H9 (cell line): ENCODE data around the gene PRH1. TPM values are rescaled to one million over a fixed set of nuclear protein-coding genes. Genes with fewer than 3 reads are reported as not detected.

Source experiments
- DNase-seq: peaks from one replicate; pipeline ENCODE4 v3.0.0-alpha.2; 2017
- H2AFZ ChIP-seq: one replicate; pipeline ENCODE4 v1.6.1; 2013; ENCODE audit warnings: mild to moderate bottlenecking, low read length, control low read depth, moderate library complexity
- H2AK5ac ChIP-seq: 2 replicates; pipeline ENCODE4 v1.6.1; 2013; ENCODE audit warnings: low read length, control low read depth, mixed read lengths; ENCODE audit not compliant: insufficient read length
- H2BK120ac ChIP-seq: one replicate; pipeline ENCODE4 v1.6.1; 2013; ENCODE audit warnings: low read depth, mild to moderate bottlenecking, low read length, control low read depth, inconsistent platforms; ENCODE audit not compliant: poor library complexity, severe bottlenecking
- H2BK12ac ChIP-seq: 2 replicates; pipeline ENCODE4 v1.6.1; 2013; ENCODE audit warnings: low read length, control low read depth, mixed read lengths, low read depth; ENCODE audit not compliant: insufficient read length
- H2BK15ac ChIP-seq: 2 replicates; pipeline ENCODE4 v1.6.1; 2013; ENCODE audit warnings: low read depth, low read length, control low read depth
- H2BK20ac ChIP-seq: one replicate; pipeline ENCODE4 v1.6.1; 2013; ENCODE audit warnings: low read depth, mild to moderate bottlenecking, low read length, control low read depth, inconsistent platforms; ENCODE audit not compliant: poor library complexity, severe bottlenecking
- H2BK5ac ChIP-seq: 2 replicates; pipeline ENCODE4 v1.6.1; 2013; ENCODE audit warnings: low read length, control low read depth, mixed read lengths; ENCODE audit not compliant: insufficient read length
- H3K14ac ChIP-seq: 2 replicates; pipeline ENCODE4 v1.6.1; 2013; ENCODE audit warnings: low read length, control low read depth; ENCODE audit not compliant: insufficient read depth
- H3K18ac ChIP-seq: 2 replicates; pipeline ENCODE4 v1.6.1; 2013; ENCODE audit warnings: low read depth, mild to moderate bottlenecking, mixed read lengths, low read length, control low read depth; ENCODE audit not compliant: insufficient read length
- H3K23ac ChIP-seq: 2 replicates; pipeline ENCODE4 v1.6.1; 2013; ENCODE audit warnings: low read length, control low read depth, mixed read lengths, low read depth; ENCODE audit not compliant: insufficient read length
- H3K23me2 ChIP-seq: 2 replicates; pipeline ENCODE4 v1.6.1; 2013; ENCODE audit warnings: low read depth, mild to moderate bottlenecking, mixed read lengths, low read length, control low read depth; ENCODE audit not compliant: insufficient read length, poor library complexity, severe bottlenecking
- H3K27ac ChIP-seq: 2 replicates; pipeline ENCODE4 v1.5.1; 2013; ENCODE audit warnings: low read length, control low read depth, mixed read lengths, low read depth; ENCODE audit not compliant: insufficient read length
- H3K27me3 ChIP-seq: 2 replicates; pipeline ENCODE4 v1.6.1; 2013; ENCODE audit warnings: low read length, control low read depth, inconsistent platforms; ENCODE audit not compliant: insufficient read depth
- H3K4ac ChIP-seq: 2 replicates; pipeline ENCODE4 v1.6.1; 2013; ENCODE audit warnings: low read depth, mild to moderate bottlenecking, control low read depth, inconsistent platforms, low read length, moderate library complexity
- H3K4me1 ChIP-seq: 2 replicates; pipeline ENCODE4 v1.6.1; 2013; ENCODE audit warnings: low read length, control low read depth, inconsistent platforms; ENCODE audit not compliant: insufficient read depth
- H3K4me2 ChIP-seq: 2 replicates; pipeline ENCODE4 v1.6.1; 2013; ENCODE audit warnings: low read length, control low read depth, mixed read lengths; ENCODE audit not compliant: insufficient read length, insufficient read depth
- H3K56ac ChIP-seq: 2 replicates; pipeline ENCODE4 v1.6.1; 2013; ENCODE audit warnings: low read depth, mild to moderate bottlenecking, mixed read lengths, low read length, control low read depth; ENCODE audit not compliant: insufficient read length
- H3K79me1 ChIP-seq: 2 replicates; pipeline ENCODE4 v1.6.1; 2013; ENCODE audit warnings: low read depth, mild to moderate bottlenecking, moderate library complexity, low read length, control low read depth, inconsistent platforms; ENCODE audit not compliant: insufficient read depth, poor library complexity, severe bottlenecking
- H3K79me2 ChIP-seq: 2 replicates; pipeline ENCODE4 v1.6.1; 2013; ENCODE audit warnings: low read length, control low read depth, inconsistent platforms; ENCODE audit not compliant: insufficient read depth
- H3K9ac ChIP-seq: 2 replicates; pipeline ENCODE4 v1.6.1; 2013; ENCODE audit warnings: low read length, control low read depth, mixed read lengths; ENCODE audit not compliant: insufficient read length; ENCODE audit errors: extremely low read depth
- H3K9me3 ChIP-seq: one replicate; pipeline ENCODE4 v1.6.1; 2013; ENCODE audit warnings: low read depth, low read length, inconsistent platforms; ENCODE audit not compliant: control insufficient read depth
- H3T11ph ChIP-seq: one replicate; pipeline ENCODE4 v1.6.1; 2013; ENCODE audit warnings: mild to moderate bottlenecking, low read length, control low read depth, inconsistent platforms
- H4K20me1 ChIP-seq: one replicate; pipeline ENCODE4 v1.6.1; 2013; ENCODE audit not compliant: control insufficient read depth, insufficient read length, insufficient read depth
- H4K5ac ChIP-seq: 2 replicates; pipeline ENCODE4 v1.6.1; 2013; ENCODE audit warnings: low read depth, mild to moderate bottlenecking, mixed read lengths, low read length, control low read depth; ENCODE audit not compliant: insufficient read length
- H4K8ac ChIP-seq: replicated peaks from 2 replicates; pipeline ENCODE4 v1.6.1; 2013; ENCODE audit warnings: low read length, control low read depth, mixed read lengths, low read depth; ENCODE audit not compliant: insufficient read length
- H4K91ac ChIP-seq: 2 replicates; pipeline ENCODE4 v1.6.1; 2013; ENCODE audit warnings: low read depth, mild to moderate bottlenecking, moderate library complexity, mixed read lengths, low read length, control low read depth; ENCODE audit not compliant: insufficient read length
- H3K27ac Mint-ChIP-seq, 3 experiments: 2 replicates in 2 of 3; 3 replicates in 1 of 3; pipeline ENCODE4 v1.8.0; 2020 to 2021; ENCODE audit warnings: mixed read lengths in 3 of 3, mild to moderate bottlenecking in 1 of 3, moderate library complexity in 1 of 3
- H3K27me3 Mint-ChIP-seq: 2 replicates; pipeline ENCODE4 v1.8.0; 2021; ENCODE audit warnings: low read depth, mild to moderate bottlenecking, moderate library complexity, mixed read lengths
- H3K36me3 Mint-ChIP-seq, 3 experiments: 2 replicates in 2 of 3; 3 replicates in 1 of 3; pipeline ENCODE4 v1.8.0; 2020 to 2021; ENCODE audit warnings: low read depth in 3 of 3, mixed read lengths in 3 of 3; ENCODE audit not compliant: insufficient read depth in 1 of 3
- H3K4me1 Mint-ChIP-seq, 2 experiments: 2 replicates each; pipeline ENCODE4 v1.8.0; 2020; ENCODE audit warnings: mixed read lengths in 2 of 2
- H3K4me3 Mint-ChIP-seq, 2 experiments: 2 replicates in 1 of 2; 3 replicates in 1 of 2; pipeline ENCODE4 v1.8.0; 2020 to 2021; ENCODE audit warnings: mild to moderate bottlenecking in 2 of 2, mixed read lengths in 2 of 2, moderate library complexity in 1 of 2
- H3K9me3 Mint-ChIP-seq, 2 experiments: 2 replicates in 1 of 2; 3 replicates in 1 of 2; pipeline ENCODE4 v1.8.0; 2020; ENCODE audit warnings: mild to moderate bottlenecking in 2 of 2, mixed read lengths in 2 of 2, moderate library complexity in 1 of 2
- CTCF ChIP-seq: fragments of 200-600 bp; sonication (generic); conservative IDR thresholded peaks from 3 replicates; pipeline ENCODE4 v1.8.0; 2021; ENCODE audit warnings: antibody characterized with exemption, mild to moderate bottlenecking
- WGBS: extraction: QIAGEN DNeasy Blood & Tissue Kit; methylation state at CpG from one replicate; pipeline ENCODE4 v1.1.7; 2013; ENCODE audit warnings: missing lambda C conversion rate, low lambda C conversion rate, mixed read lengths; ENCODE audit not compliant: insufficient read length; ENCODE audit errors: extremely low coverage; 5-methylcytosine and 5-hydroxymethylcytosine counted together
- total RNA-seq: library from RNA; stranded (reverse); gene quantifications from 2 replicates; pipeline ENCODE4 v1.2.1, GENCODE V29; 2021

The PRH1 gene
- total RNA-seq, 1 experiment from 2014 or later: 14.9 TPM

- TF ChIP-seq CTCF: no peak
- H3K9ac ChIP-seq: no peak overlapping the region
- H2BK20ac ChIP-seq: no peak overlapping the region
- no peak overlapping the region for H3K14ac ChIP-seq
- H3K56ac ChIP-seq: no peak overlapping the region
- Mint-ChIP-seq H3K27ac (no peak overlapping the region), H3K36me3 (no peaks in the 10 kb centered on the region), H3K4me3 (no peak overlapping the region), H3K9me3 (no peaks in the 10 kb centered on the region; a peak in 2 of 5 replicates), H3K27me3 (no peaks in the 10 kb centered on the region), H3K4me1 (no peaks in the 10 kb centered on the region)
- no peak overlapping the region for H2BK120ac ChIP-seq
- H2AFZ ChIP-seq: no peak overlapping the region
- H2AK5ac ChIP-seq: no peak overlapping the region
- no peak overlapping the region for H4K8ac ChIP-seq
- no peak overlapping the region for H2BK12ac ChIP-seq
- H2BK5ac ChIP-seq: no peak overlapping the region
- H3K4me1 ChIP-seq: no peaks in the 10 kb centered on the region
- no peak overlapping the region for H3T11ph ChIP-seq
- H3K27me3 ChIP-seq: no peaks in the 10 kb centered on the region
- H4K91ac ChIP-seq: no peak overlapping the region
- no peak overlapping the region for H3K27ac ChIP-seq
- H3K4me2 ChIP-seq: no peak overlapping the region
- H2BK15ac ChIP-seq: no peak overlapping the region
- H4K20me1 ChIP-seq: no peaks in the 10 kb centered on the region
- H3K23ac ChIP-seq: no peak overlapping the region
- no peak overlapping the region for H3K18ac ChIP-seq
- H3K79me2 ChIP-seq: no peaks in the 10 kb centered on the region
- no peaks in the 10 kb centered on the region for H3K23me2 ChIP-seq
- no peak for DNase-seq
- H3K79me1 ChIP-seq: no peaks in the 10 kb centered on the region
- H3K4ac ChIP-seq: no peak overlapping the region
- no peak overlapping the region for H4K5ac ChIP-seq
- no peaks in the 10 kb centered on the region for H3K9me3 ChIP-seq
- WGBS: no CpG with 5 or more reads among the region's 5 CpGs
These were observed 12.8 kb upstream of the PRH1 start for GRCh38 chr12:10896854-10897253.
